Activated CD4-positive, alpha-beta T cell treated with anti-CD3 and anti-CD28 coated beads, Interleukin-2, amount 10 ng/mL, durations not matched to agents 7 days and 5 days (primary cell): ENCODE measurements around the gene CLASP1. TPM values are rescaled to one million over a fixed set of nuclear protein-coding genes. Genes with fewer than 3 reads are reported as not detected.
"Not testable (repeated sequence)": the region's sequence is repeated elsewhere in the genome, so short reads cannot be mapped to it uniquely, and the experiment has no call there.

Experiments
- CTCF ChIA-PET: fragments of 350-600 bp; sonication (Branson Sonifier 250); formaldehyde crosslinking; loops from one replicate; lab custom pipeline; 2021; ENCODE audit warnings: antibody characterized with exemption; lab: Charles Lee
- POLR2A ChIA-PET: fragments of 350-600 bp; sonication (Branson Sonifier 250); formaldehyde crosslinking; loops from one replicate; lab custom pipeline; 2021; ENCODE audit warnings: antibody characterized with exemption; lab: Charles Lee
- DNase-seq: peaks from one replicate; pipeline ENCODE4 v3.0.0-alpha.2; 2020
- H3K27ac Mint-ChIP-seq: one replicate; pipeline ENCODE4 v1.8.0; 2021; ENCODE audit warnings: mild to moderate bottlenecking, moderate library complexity, mixed read lengths
- H3K27me3 Mint-ChIP-seq: one replicate; pipeline ENCODE4 v1.8.0; 2021; ENCODE audit warnings: mixed read lengths
- H3K36me3 Mint-ChIP-seq: one replicate; pipeline ENCODE4 v1.8.0; 2021; ENCODE audit warnings: low read depth, mixed read lengths
- H3K4me1 Mint-ChIP-seq: one replicate; pipeline ENCODE4 v1.8.0; 2021; ENCODE audit warnings: mixed read lengths
- H3K4me3 Mint-ChIP-seq: one replicate; pipeline ENCODE4 v1.8.0; 2021; ENCODE audit warnings: mild to moderate bottlenecking, moderate library complexity, mixed read lengths
- H3K9me3 Mint-ChIP-seq: one replicate; pipeline ENCODE4 v1.8.0; 2021; ENCODE audit warnings: mixed read lengths
- total RNA-seq, 2 experiments: library from RNA; stranded (reverse); gene quantifications; one replicate each; pipeline ENCODE4 v1.2.3, GENCODE V29; 2021

Gene CLASP1
- total RNA-seq, 2 experiments from 2014 or later: 52.7 to 54.9 TPM

GRCh38 chr2:121329786-121330185, 319.5 kb downstream of the CLASP1 start:
- Mint-ChIP-seq H3K27me3 (no peaks in the 10 kb centered on the region), H3K4me1 (peaks cover 5% of the 10 kb centered on the region), H3K9me3 (no peaks in the 10 kb centered on the region), H3K27ac (no peak overlapping the region), H3K36me3 (no peaks in the 10 kb centered on the region), H3K4me3 (no peak overlapping the region)
- ChIA-PET CTCF (no interaction called here), POLR2A (no interaction called here)
- no peak for DNase-seq

- Mint-ChIP-seq H3K27me3 (no peaks in the 10 kb centered on the region), H3K27ac (no peak overlapping the region), H3K36me3 (no peaks in the 10 kb centered on the region), H3K9me3 (no peaks in the 10 kb centered on the region), H3K4me1 (no peaks in the 10 kb centered on the region), H3K4me3 (no peak overlapping the region)
- ChIA-PET POLR2A (no interaction called here), CTCF (no interaction called here)
- DNase-seq: no peak
Measured at GRCh38 chr2:121326628-121327027, 322.6 kb downstream of the CLASP1 start.

- Mint-ChIP-seq H3K27me3 (no peaks in the 10 kb centered on the region), H3K4me3 (no peak overlapping the region), H3K27ac (no peak overlapping the region), H3K4me1 (no peaks in the 10 kb centered on the region), H3K36me3 (no peaks in the 10 kb centered on the region), H3K9me3 (no peaks in the 10 kb centered on the region)
- ChIA-PET POLR2A (no interaction called here), CTCF (no interaction called here)
- DNase-seq: no peak
Measured at GRCh38 chr2:121324601-121325000, 324.7 kb downstream of the CLASP1 start.

- Mint-ChIP-seq H3K36me3 (no peaks in the 10 kb centered on the region), H3K9me3 (no peaks in the 10 kb centered on the region), H3K4me1 (no peaks in the 10 kb centered on the region), H3K27me3 (no peaks in the 10 kb centered on the region), H3K27ac (no peak overlapping the region), H3K4me3 (no peak overlapping the region)
- ChIA-PET POLR2A (no interaction called here), CTCF (no interaction called here)
- DNase-seq: no peak
Measured at GRCh38 chr2:121321476-121321875, 327.8 kb downstream of the CLASP1 start.

GRCh38 chr2:121319941-121320340, 329.3 kb downstream of the CLASP1 start:
- no peaks in the 10 kb centered on the region for H3K27me3 Mint-ChIP-seq
- no peaks in the 10 kb centered on the region for H3K9me3 Mint-ChIP-seq
- no peak overlapping the region for H3K4me3 Mint-ChIP-seq
- ChIA-PET POLR2A (no interaction called here), CTCF (no interaction called here)
- no peak for DNase-seq
- no peaks in the 10 kb centered on the region for H3K4me1 Mint-ChIP-seq
- no peaks in the 10 kb centered on the region for H3K36me3 Mint-ChIP-seq
- no peak overlapping the region for H3K27ac Mint-ChIP-seq

GRCh38 chr2:121316986-121317385, 332.3 kb downstream of the CLASP1 start:
- H3K27ac Mint-ChIP-seq: no peak overlapping the region
- peaks cover 3% of the 10 kb centered on the region for H3K27me3 Mint-ChIP-seq
- no peaks in the 10 kb centered on the region for H3K9me3 Mint-ChIP-seq
- ChIA-PET CTCF (interaction anchor here (1.0 kb wide), 1 partner anchor 113 kb away, joined by 3 read pairs; no protein-coding TSS in a partner anchor), POLR2A (no interaction called here)
- no peak overlapping the region for H3K4me3 Mint-ChIP-seq
- no peak for DNase-seq
- H3K4me1 Mint-ChIP-seq: no peaks in the 10 kb centered on the region
- H3K36me3 Mint-ChIP-seq: no peaks in the 10 kb centered on the region

- H3K27ac Mint-ChIP-seq, H3K9me3 Mint-ChIP-seq, H3K36me3 Mint-ChIP-seq, H3K4me3 Mint-ChIP-seq, CTCF ChIA-PET, DNase-seq, POLR2A ChIA-PET, H3K4me1 Mint-ChIP-seq: not testable (repeated sequence)
- peaks cover 26% of the 10 kb centered on the region for H3K27me3 Mint-ChIP-seq
Measured at GRCh38 chr2:121313701-121314100, 335.6 kb downstream of the CLASP1 start.

- H3K4me3 Mint-ChIP-seq: no peak overlapping the region
Measured at GRCh38 chr2:121309801-121310200, 339.5 kb downstream of the CLASP1 start.

GRCh38 chr2:121309323-121309722, 339.9 kb downstream of the CLASP1 start:
- DNase-seq: no peak
- H3K36me3 Mint-ChIP-seq: no peaks in the 10 kb centered on the region
- peaks cover 11% of the 10 kb centered on the region for H3K4me1 Mint-ChIP-seq
- ChIA-PET POLR2A (no interaction called here), CTCF (no interaction called here)
- H3K27ac Mint-ChIP-seq: no peak overlapping the region
- H3K27me3 Mint-ChIP-seq: peaks cover 48% of the 10 kb centered on the region
- no peaks in the 10 kb centered on the region for H3K9me3 Mint-ChIP-seq
- no peak overlapping the region for H3K4me3 Mint-ChIP-seq

More at GRCh38 chr2:121309801-121310200, 339.5 kb downstream of the CLASP1 start:
- no peaks in the 10 kb centered on the region for H3K9me3 Mint-ChIP-seq
- no peak for DNase-seq
- ChIA-PET CTCF (no interaction called here), POLR2A (no interaction called here)
- H3K36me3 Mint-ChIP-seq: no peaks in the 10 kb centered on the region
- no peak overlapping the region for H3K27ac Mint-ChIP-seq
- peaks cover 11% of the 10 kb centered on the region for H3K4me1 Mint-ChIP-seq
- H3K27me3 Mint-ChIP-seq: peaks cover 48% of the 10 kb centered on the region

GRCh38 chr2:121307048-121307447, 342.2 kb downstream of the CLASP1 start:
- POLR2A ChIA-PET: no interaction called here
- CTCF ChIA-PET: no interaction called here
- H3K27ac Mint-ChIP-seq: no peak overlapping the region

GRCh38 chr2:121304941-121305340, 344.3 kb downstream of the CLASP1 start:
- ChIA-PET POLR2A (no interaction called here), CTCF (no interaction called here)
- Mint-ChIP-seq H3K9me3 (no peaks in the 10 kb centered on the region), H3K27ac (no peak overlapping the region), H3K36me3 (no peaks in the 10 kb centered on the region), H3K27me3 (peaks cover 50% of the 10 kb centered on the region), H3K4me3 (no peak overlapping the region), H3K4me1 (peaks cover 10% of the 10 kb centered on the region)
- no peak for DNase-seq

More at GRCh38 chr2:121307048-121307447, 342.2 kb downstream of the CLASP1 start:
- Mint-ChIP-seq H3K36me3 (no peaks in the 10 kb centered on the region), H3K27me3 (peaks cover 50% of the 10 kb centered on the region), H3K4me3 (no peak overlapping the region), H3K4me1 (peaks cover 11% of the 10 kb centered on the region), H3K9me3 (no peaks in the 10 kb centered on the region)
- DNase-seq: no peak

GRCh38 chr2:121303531-121304263, 345.6 kb downstream of the CLASP1 start:
- CTCF ChIA-PET: interaction anchor here (0.6 to 1.4 kb wide), 2 partner anchors 15 to 423 kb away, joined by 3 read pairs; no protein-coding TSS in a partner anchor
- POLR2A ChIA-PET: no interaction called here
- Mint-ChIP-seq H3K4me3 (no peak overlapping the region), H3K9me3 (no peaks in the 10 kb centered on the region), H3K4me1 (peaks cover 1% of the 10 kb centered on the region), H3K27me3 (peaks cover 40% of the 10 kb centered on the region), H3K36me3 (no peaks in the 10 kb centered on the region), H3K27ac (no peak overlapping the region)
- no peak for DNase-seq

GRCh38 chr2:121301190-121301589, 348.1 kb downstream of the CLASP1 start:
- DNase-seq, H3K4me3 Mint-ChIP-seq, H3K27ac Mint-ChIP-seq, CTCF ChIA-PET, H3K36me3 Mint-ChIP-seq, POLR2A ChIA-PET, H3K9me3 Mint-ChIP-seq, H3K4me1 Mint-ChIP-seq: not testable (repeated sequence)
- H3K27me3 Mint-ChIP-seq: peaks cover 22% of the 10 kb centered on the region

GRCh38 chr2:121298476-121298875, 350.8 kb downstream of the CLASP1 start:
- Mint-ChIP-seq H3K4me1 (no peaks in the 10 kb centered on the region), H3K27me3 (peaks cover 17% of the 10 kb centered on the region), H3K9me3 (no peaks in the 10 kb centered on the region), H3K4me3 (no peak overlapping the region), H3K36me3 (no peaks in the 10 kb centered on the region), H3K27ac (no peak overlapping the region)
- ChIA-PET CTCF (no interaction called here), POLR2A (no interaction called here)
- no peak for DNase-seq
